ENCODE measurements around the gene PIR. TPM values are rescaled to one million over a fixed set of nuclear protein-coding genes. Genes with fewer than 3 reads are reported as not detected.

Gene PIR
- total and polyA plus RNA-seq, 4 donors = 8.3 to 29.1 (median 13.4) TPM

DNA sequence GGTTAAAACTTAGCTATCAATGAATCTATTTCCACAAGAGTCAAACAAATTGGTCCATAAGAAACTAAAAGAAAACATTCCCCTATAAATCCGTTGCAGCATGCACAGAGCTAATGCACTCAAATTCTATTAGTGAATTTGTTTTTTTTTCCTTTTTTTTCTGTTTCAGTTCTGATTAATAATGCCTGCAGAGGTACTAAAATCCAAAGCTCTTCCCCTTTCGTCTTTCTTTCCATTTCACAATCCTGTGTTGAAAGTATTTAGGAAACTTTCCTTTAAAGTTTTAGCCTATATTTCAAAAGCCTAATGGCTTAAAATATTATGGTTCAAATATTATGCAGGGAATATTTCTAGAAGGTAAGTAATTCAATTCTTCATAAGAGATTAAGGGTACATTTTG lies 63.1 kb downstream of the PIR start:
- Histone ChIP-seq H3K36me3 (ENCODE audit: control insufficient read depth in 4 of 4, insufficient read depth in 4 of 4, low read length in 4 of 4) (no peaks in the 10 kb centered on the region), H3K27me3 (ENCODE audit: control insufficient read depth in 3 of 3, insufficient read depth in 3 of 3, low read length in 2 of 3) (peaks cover 0 to 41% (median 23%) of the 10 kb centered on the region in 3 donors), H3K4me1 (ENCODE audit: control insufficient read depth in 5 of 5, insufficient read depth in 5 of 5, low read length in 5 of 5) (no peaks in the 10 kb centered on the region), H3K27ac (ENCODE audit: low read depth in 1 of 2, low read length in 1 of 2) (no peak overlapping the region), H3K9ac (ENCODE audit: insufficient read depth in 1 of 2, low read length in 2 of 2) (no peak overlapping the region), H3K4me3 (no peak overlapping the region), H3K9me3 (ENCODE audit: control insufficient read depth in 4 of 4, insufficient read depth in 3 of 4, low read length in 3 of 4) (no peaks in the 10 kb centered on the region)
- TF ChIP-seq, protein P1, sequence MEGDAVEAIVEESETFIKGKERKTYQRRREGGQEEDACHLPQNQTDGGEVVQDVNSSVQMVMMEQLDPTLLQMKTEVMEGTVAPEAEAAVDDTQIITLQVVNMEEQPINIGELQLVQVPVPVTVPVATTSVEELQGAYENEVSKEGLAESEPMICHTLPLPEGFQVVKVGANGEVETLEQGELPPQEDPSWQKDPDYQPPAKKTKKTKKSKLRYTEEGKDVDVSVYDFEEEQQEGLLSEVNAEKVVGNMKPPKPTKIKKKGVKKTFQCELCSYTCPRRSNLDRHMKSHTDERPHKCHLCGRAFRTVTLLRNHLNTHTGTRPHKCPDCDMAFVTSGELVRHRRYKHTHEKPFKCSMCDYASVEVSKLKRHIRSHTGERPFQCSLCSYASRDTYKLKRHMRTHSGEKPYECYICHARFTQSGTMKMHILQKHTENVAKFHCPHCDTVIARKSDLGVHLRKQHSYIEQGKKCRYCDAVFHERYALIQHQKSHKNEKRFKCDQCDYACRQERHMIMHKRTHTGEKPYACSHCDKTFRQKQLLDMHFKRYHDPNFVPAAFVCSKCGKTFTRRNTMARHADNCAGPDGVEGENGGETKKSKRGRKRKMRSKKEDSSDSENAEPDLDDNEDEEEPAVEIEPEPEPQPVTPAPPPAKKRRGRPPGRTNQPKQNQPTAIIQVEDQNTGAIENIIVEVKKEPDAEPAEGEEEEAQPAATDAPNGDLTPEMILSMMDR (IDR thresholded peaks at IDR 0.05; ENCODE audit: control extremely low read depth, extremely low read depth) = no peak
- no peak for ATAC-seq (ENCODE audit: insufficient read depth, low FRiP score)
- 66 to 68% methylated on average over 2 of the region's 2 CpGs for WGBS, 2 donors
- DNase-seq = no peak

DNA sequence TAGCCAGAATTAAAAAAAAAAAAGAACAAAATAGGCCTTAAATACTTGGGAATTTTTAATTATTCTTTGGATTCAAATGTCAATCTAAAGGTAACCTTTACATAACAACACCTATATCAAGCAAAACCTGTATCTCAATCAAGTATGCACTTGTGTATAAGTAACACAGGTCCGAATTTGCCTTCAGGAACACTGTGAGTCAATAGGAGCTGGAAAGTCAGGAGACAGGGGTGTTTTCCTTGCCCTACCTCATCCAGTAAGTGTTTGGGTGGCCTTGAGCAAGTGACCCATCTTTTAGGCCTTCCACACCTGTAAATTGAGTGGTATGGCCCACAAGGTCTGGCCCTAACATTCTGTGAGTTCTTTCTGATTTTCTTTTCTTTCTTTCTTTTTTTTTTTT lies 68.1 kb downstream of the PIR start:
- H3K27ac ChIP-seq (ENCODE audit: low read depth in 1 of 2, low read length in 1 of 2) = no peak overlapping the region
- peaks cover 0 to 5% (median 0%) of the 10 kb centered on the region in 4 donors for H3K9me3 ChIP-seq (ENCODE audit: control insufficient read depth in 4 of 4, insufficient read depth in 3 of 4, low read length in 3 of 4)
- no peak for ATAC-seq (ENCODE audit: insufficient read depth, low FRiP score)
- no peak for DNase-seq
- H3K9ac ChIP-seq (ENCODE audit: insufficient read depth in 1 of 2, low read length in 2 of 2) = no peak overlapping the region
- no peak overlapping the region for H3K4me3 ChIP-seq
- H3K27me3 ChIP-seq (ENCODE audit: control insufficient read depth in 3 of 3, insufficient read depth in 3 of 3, low read length in 2 of 3) = peaks cover 0 to 42% (median 12%) of the 10 kb centered on the region in 3 donors
- TF ChIP-seq, protein P1 (IDR thresholded peaks at IDR 0.05; ENCODE audit: control extremely low read depth, extremely low read depth) = no peak
- H3K36me3 ChIP-seq (ENCODE audit: control insufficient read depth in 4 of 4, insufficient read depth in 4 of 4, low read length in 4 of 4) = no peaks in the 10 kb centered on the region
- WGBS, 2 donors = 58 to 94% methylated on average over 1 of the region's 1 CpG
- H3K4me1 ChIP-seq (ENCODE audit: control insufficient read depth in 5 of 5, insufficient read depth in 5 of 5, low read length in 5 of 5) = no peaks in the 10 kb centered on the region

DNA sequence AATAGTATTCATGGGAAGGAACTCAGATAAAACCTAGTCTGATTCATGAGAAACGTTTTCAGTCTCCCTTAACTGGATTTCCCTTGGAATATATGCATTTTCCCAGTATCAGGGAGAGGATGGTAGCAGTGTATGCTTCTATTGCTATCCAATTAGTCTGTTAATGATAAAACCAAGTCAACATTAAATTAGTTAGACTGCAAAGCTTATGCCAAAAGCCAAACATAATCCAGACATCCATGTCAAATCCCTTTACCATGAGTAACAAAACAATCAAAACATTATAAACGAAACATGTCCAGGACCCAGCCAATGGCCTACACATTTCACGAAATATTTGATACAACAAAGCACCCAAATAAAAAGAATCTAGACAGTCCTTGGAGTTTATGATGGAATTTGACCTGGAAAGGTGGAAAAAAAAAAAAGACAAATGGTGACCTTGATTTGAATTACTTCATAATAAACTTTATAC lies 74.4 kb downstream of the PIR start:
- no peak for ATAC-seq (ENCODE audit: insufficient read depth, low FRiP score)
- TF ChIP-seq, protein P1 (IDR thresholded peaks at IDR 0.05; ENCODE audit: control extremely low read depth, extremely low read depth) = no peak
- Histone ChIP-seq H3K27me3 (ENCODE audit: control insufficient read depth in 3 of 3, insufficient read depth in 3 of 3, low read length in 2 of 3) (peaks cover 0 to 39% (median 5%) of the 10 kb centered on the region in 3 donors), H3K4me1 (ENCODE audit: control insufficient read depth in 5 of 5, insufficient read depth in 5 of 5, low read length in 5 of 5) (no peaks in the 10 kb centered on the region), H3K4me3 (no peak overlapping the region), H3K9ac (ENCODE audit: insufficient read depth in 1 of 2, low read length in 2 of 2) (no peak overlapping the region), H3K36me3 (ENCODE audit: control insufficient read depth in 4 of 4, insufficient read depth in 4 of 4, low read length in 4 of 4) (no peaks in the 10 kb centered on the region), H3K27ac (ENCODE audit: low read depth in 1 of 2, low read length in 1 of 2) (no peak overlapping the region), H3K9me3 (ENCODE audit: control insufficient read depth in 4 of 4, insufficient read depth in 3 of 4, low read length in 3 of 4) (peaks cover 0 to 6% (median 3%) of the 10 kb centered on the region in 4 donors)
- 64 to 96% methylated on average over 3 of the region's 3 CpGs for WGBS, 2 donors
- DNase-seq = no peak

Measured in lung (tissue), 12 donors.